Limb (tissue), 2 donors: ENCODE measurements around the gene GPRC5C.
"Not testable (repeated sequence)": the region's sequence is repeated elsewhere in the genome, so short reads cannot be mapped to it uniquely, and the experiment has no call there.

Experiments
- DNase-seq, 2 donors: peaks; one replicate each; pipeline ENCODE4 v3.0.0-alpha.2; 2016; ENCODE audit errors: extremely low spot score in 2 of 2

GPRC5C gene

DNA sequence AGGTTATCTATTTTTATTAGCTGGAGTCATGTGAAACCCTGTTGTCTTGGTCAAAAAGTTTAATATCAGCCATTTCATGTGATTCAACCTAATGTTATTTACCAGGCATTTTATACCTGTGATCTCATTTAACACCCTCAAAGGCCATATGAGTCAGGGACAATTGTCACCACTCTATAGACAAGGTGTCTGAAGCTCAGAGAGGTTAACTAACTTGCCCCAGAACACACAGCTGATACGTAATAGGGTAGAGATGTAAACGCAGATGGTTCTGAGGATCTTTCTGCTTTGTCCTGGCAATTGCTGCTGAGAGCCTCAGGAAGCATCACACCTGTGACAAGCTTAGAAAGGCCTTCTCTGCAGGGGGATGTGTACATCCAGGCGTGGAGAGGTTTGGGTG lies 39.5 kb downstream of the GPRC5C start:
- no peak for DNase-seq

- DNase-seq = no peak
Observed at GRCh38 chr17:74472890-74473289, 41.0 kb downstream of the GPRC5C start.

DNA sequence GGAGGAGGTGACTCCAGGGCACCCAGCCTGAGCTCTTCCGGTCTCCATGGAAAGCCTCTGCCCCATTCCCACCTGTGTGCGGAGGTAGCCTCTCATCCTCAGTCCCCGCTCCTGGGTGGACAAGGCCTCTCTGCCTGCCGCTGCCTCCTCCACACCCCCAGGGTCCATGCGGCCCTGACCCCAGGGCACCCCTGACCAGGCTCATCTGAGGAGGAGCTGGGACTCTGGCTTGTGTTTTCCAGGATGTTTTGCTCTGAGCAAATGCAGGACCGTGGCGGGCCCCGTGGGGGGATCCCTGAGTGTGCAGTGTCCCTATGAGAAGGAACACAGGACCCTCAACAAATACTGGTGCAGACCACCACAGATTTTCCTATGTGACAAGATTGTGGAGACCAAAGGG lies 41.4 kb downstream of the GPRC5C start:
- DNase-seq = no peak

DNA sequence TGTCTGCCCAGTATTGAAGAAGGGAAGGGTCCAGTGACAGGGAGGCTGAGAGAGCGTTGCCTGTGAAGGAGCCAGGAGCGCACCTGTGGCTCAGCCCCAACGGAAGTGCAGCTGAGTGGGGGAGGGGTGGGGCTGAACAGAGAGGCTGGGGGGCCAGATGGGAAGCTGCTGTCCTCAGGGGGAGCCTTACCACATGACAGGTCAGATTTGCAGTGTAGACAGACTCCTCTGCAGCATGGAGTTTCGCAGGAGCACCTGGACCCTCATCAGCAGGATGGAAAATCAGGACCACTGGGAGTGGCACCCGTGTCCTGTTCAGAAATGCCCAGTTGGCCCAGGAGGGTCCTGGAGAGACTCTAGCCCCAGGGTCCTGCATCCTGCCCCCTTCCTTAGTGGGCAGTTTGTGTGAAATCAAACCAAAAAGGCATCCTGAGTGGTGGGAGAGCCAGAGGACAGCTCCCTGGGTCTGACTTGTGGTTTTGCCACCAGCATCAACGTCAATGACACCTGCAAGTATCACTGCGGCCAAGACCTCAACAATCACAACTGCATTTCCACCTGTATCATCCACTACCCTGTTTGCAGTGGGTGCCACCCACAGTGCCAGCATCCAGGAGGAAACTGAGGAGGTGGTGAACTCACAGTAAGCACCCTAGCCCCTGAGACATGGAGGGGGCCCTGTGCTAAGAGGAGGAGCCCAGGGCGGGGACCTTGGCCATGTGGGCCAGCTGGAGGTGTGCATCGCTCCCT lies 42.3 kb downstream of the GPRC5C start:
- DNase-seq = no peak

DNA sequence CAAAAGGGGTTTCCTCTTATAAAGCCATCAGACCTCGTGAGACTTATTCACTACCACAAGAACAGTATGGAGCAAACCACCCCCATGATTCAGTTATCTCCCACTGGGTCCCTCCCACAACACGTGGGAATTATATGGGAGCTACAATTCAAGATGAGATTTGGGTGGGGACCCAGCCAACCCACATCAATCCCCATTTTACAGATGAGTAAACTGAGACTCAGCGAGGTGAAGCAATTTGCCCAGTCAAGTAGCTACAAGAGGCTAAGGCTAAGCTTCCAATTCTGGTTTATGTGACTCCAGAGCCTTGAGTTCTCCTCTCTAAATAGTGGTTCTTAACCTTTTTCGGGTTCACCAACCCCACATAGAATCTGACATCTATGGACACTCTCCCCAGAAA lies 43.3 kb downstream of the GPRC5C start:
- no peak for DNase-seq

DNA sequence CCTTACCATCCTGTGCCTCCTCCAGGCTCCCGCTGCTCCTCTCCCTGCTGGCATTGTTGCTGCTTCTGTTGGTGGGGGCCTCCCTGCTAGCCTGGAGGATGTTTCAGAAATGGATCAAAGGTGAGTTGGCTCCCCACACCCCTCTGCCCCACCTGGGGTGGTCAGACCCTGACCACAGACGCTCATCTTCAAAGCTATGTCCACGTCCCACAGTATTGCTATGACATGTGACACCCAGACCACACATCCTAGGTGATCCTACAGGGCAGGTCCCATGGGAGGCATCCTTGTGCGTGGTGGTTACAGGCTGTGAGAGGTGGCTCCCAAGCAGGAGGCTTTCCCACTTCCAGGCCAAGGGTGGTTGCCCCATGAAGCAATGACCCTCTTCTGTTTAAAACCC lies 45.5 kb downstream of the GPRC5C start:
- DNase-seq = no peak

DNA sequence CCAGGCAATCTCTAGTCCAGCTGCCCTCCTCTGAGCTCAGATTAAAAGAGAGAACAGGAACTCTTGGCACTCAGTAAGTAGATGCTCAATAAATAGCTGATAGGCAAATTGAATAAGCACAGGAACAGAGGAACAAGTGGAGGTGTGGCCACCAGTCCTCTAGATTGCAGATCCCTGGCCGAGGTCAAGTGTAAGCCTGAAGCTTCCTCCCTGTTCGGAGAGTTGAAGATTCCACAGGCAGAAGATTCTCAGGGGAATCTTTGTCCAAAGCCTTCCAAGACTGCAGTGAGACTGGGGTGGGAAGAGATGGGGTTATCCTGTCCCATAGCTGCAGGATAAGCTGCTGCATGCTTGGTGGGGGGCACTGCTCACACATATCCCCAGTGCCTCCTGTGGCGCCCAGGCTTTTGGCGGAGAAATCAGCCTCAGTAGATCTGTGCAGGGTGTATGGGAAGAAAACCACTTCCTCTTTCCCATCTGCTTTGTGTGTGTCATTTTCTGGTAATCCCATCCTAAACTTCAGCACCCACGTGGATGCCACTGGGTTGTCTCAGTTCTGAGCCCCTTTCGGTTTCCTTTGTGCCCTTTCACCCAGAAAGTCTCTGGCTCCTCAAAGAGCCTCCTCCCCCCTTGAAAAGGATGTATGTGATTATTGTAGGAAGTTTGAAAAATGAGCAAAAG lies 46.7 kb downstream of the GPRC5C start:
- no peak for DNase-seq

GRCh38 chr17:74480290-74480689 lies 48.4 kb downstream of the GPRC5C start:
- DNase-seq = no peak

DNA sequence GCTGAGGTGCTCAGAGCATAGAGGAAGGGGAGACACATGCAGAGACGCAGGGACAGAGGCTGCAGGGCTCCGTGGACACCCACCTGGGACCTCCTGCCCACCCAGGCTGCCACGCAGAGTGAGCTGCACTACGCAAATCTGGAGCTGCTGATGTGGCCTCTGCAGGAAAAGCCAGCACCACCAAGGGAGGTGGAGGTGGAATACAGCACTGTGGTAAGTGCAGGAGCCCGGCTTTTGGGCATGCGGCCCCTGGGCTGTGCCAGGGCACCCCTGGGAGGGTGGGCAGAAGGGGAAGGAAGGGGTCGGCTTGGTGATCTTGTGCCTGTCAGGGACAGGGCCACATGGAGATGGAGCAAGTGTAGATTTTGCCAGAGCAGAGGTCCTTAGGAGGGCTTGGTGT lies 49.7 kb downstream of the GPRC5C start:
- DNase-seq = no peak

GRCh38 chr17:74484066-74484465 lies 52.2 kb downstream of the GPRC5C start:
- DNase-seq = no peak

DNA sequence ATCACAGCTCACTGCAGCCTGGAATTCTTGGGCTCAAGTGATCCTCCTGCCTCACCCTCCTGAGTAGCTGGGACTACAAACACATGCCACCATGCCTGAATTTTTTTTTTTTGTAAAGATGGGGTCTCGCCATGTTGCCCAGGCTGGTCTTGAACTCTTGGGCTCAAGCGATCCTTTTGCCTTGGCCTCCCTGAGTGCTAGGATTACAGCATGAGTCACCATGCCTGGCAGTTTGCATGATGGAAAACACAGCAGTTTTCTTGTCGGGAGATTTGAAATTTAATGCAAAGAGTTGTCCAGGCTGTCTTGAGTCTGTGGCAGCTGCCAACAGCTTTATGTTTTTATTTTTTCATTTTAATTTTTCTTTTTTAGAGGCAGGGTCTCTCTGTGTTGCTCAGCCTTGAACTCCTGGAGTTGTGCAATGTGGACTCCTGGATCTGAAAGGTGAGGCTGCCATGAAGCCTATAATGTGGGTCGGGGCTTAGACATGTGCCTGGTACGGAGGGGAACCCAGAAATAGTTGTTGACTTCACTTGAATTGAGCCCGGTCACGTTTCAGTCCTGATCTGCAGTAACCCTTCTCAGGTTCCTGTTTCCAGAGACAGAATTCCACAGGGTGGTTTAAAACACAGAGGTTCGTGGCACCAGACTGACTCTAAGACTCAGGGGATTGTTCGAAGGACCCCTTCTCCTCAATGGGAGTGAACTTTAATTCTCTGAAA lies 53.3 kb downstream of the GPRC5C start:
- no peak for DNase-seq

DNA sequence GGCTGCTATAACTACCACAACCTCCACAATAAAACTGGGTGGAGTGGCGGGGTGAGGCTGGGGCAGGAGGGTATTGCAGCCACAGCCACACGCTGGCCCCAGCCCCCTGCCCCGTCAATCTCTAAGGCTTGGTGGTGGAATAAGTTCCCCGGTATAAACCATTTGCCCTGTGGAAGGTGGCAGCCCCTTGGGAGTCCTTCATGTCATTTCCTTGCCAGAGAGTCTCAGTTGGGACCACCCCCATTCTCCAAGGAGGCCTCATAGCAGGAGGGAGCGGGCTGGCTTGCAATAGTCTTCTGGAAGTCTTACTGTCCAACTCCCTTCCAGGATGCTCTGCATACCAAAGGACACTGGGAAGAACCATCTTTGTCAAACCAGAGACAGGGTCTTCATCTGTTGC lies 54.0 kb downstream of the GPRC5C start:
- no peak for DNase-seq

- DNase-seq = not testable (repeated sequence)
Observed at GRCh38 chr17:74488276-74488675, 56.4 kb downstream of the GPRC5C start.

- no peak for DNase-seq
Observed at GRCh38 chr17:74490716-74491115, 58.8 kb downstream of the GPRC5C start.

DNA sequence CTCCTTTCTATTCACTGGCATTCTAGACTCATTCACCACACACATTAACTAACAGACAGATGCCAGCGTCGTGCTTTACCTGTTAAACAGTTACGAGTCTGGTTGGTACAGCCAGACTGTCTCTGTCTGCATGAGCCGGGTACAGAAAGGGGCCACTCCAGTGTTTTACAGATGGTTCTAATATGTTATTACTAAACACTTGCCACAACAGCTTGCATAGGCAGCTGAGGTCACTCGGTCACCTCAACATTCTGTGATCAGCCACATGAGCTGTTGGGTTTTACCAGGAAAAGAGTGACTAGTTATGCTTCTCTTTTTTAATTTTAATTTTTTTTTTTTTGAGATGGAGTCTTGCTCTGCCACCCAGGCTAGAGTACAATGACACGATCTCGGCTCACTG lies 59.7 kb downstream of the GPRC5C start:
- no peak for DNase-seq

- DNase-seq = peak; percentile 60 to 80
Observed at GRCh38 chr17:74493331-74493833, 61.5 kb downstream of the GPRC5C start.
